ENCODE results near the gene MAB21L4.

Gene MAB21L4

DNA sequence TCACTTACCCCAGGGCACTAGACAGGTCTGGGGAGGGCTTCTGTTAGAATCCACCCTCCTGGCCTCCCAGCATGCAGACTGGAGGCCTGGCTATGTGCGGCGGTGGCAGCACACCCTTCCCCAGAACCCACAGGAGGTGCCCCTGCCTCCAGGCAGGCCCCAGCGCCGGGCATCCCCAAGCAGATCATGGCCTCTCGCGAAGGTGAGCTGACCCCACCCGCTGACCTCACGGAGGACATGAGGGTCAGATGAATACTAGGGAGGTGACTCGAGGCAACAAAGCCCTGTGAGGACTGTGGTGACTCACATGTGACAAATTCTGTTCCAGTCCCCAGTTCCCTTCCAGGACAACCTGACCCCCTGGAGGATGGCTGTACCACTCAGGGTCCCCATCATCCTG, 1.9 kb downstream of the MAB21L4 start:
- no peak for DNase-seq (ENCODE audit: extremely low read depth, insufficient read length)
- Histone ChIP-seq H3K27me3 (replicated peaks; ENCODE audit: control insufficient read depth, insufficient read depth, low read length) (no peaks in the 10 kb centered on the region; the same call in 1 of the 2 replicates), H3K36me3 (ENCODE audit: control insufficient read depth, insufficient read depth, low read length) (no peaks in the 10 kb centered on the region), H3K4me3 (replicated peaks; ENCODE audit: low read depth, low read length) (no peak overlapping the region)
- TF ChIP-seq, protein P1, sequence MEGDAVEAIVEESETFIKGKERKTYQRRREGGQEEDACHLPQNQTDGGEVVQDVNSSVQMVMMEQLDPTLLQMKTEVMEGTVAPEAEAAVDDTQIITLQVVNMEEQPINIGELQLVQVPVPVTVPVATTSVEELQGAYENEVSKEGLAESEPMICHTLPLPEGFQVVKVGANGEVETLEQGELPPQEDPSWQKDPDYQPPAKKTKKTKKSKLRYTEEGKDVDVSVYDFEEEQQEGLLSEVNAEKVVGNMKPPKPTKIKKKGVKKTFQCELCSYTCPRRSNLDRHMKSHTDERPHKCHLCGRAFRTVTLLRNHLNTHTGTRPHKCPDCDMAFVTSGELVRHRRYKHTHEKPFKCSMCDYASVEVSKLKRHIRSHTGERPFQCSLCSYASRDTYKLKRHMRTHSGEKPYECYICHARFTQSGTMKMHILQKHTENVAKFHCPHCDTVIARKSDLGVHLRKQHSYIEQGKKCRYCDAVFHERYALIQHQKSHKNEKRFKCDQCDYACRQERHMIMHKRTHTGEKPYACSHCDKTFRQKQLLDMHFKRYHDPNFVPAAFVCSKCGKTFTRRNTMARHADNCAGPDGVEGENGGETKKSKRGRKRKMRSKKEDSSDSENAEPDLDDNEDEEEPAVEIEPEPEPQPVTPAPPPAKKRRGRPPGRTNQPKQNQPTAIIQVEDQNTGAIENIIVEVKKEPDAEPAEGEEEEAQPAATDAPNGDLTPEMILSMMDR (IDR thresholded peaks at IDR 0.05; ENCODE audit: insufficient read depth, low read length, poor library complexity, severe bottlenecking), result no peak

DNA sequence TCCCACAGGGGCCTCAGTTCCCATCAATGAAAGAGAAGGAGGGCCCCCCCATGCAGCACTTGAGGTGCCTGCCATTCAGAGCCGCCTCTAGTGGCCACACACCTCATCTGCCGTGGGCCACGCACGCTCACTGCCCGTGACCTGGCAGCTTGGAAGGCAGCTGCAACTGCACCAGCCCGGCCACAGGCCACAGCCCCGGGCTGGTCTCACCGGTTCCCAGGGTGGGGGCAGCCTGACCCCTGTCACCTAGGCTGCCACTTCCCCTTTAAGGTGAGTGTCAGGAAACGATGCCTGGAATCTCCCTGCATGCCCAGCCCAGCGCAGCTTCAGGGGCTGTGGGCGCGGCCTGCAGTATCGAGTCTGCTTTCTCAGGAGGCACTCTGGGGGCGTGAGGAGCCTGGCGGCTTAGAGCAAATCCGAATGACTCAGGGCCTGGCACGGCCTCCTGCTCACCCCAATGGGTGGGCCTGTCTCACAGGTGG, 2.6 kb downstream of the MAB21L4 start:
- Histone ChIP-seq H3K36me3 (ENCODE audit: control insufficient read depth, insufficient read depth, low read length) (no peaks in the 10 kb centered on the region), H3K27me3 (replicated peaks; ENCODE audit: control insufficient read depth, insufficient read depth, low read length) (no peaks in the 10 kb centered on the region; the same call in 1 of the 2 replicates), H3K4me3 (replicated peaks; ENCODE audit: low read depth, low read length) (no peak overlapping the region)
- TF ChIP-seq, protein P1 (IDR thresholded peaks at IDR 0.05; ENCODE audit: insufficient read depth, low read length, poor library complexity, severe bottlenecking), result peak; percentile 17
- peak; percentile 34 for DNase-seq (ENCODE audit: extremely low read depth, insufficient read length)

DNA sequence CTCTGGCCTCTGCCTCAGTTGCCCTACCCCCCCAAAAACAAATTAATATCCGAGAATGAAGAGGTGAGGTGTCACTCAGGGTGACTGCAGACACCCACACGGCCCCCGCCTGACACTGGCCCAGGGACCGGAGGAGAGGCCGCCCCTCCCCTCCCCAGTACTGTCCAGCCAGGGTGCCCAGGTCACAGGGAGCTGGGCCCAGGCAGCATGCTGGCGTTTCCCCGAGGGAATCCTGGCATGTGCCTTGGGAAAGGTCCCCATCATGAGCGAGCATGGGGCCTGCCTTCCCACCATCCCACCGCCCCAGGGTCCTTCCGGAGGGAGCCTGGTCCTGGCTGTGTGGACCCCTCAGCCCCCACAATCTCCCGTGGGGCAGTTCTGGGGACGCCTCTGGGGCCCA, 3.0 kb downstream of the MAB21L4 start:
- TF ChIP-seq, protein P1 (IDR thresholded peaks at IDR 0.05; ENCODE audit: insufficient read depth, low read length, poor library complexity, severe bottlenecking), result no peak

DNA sequence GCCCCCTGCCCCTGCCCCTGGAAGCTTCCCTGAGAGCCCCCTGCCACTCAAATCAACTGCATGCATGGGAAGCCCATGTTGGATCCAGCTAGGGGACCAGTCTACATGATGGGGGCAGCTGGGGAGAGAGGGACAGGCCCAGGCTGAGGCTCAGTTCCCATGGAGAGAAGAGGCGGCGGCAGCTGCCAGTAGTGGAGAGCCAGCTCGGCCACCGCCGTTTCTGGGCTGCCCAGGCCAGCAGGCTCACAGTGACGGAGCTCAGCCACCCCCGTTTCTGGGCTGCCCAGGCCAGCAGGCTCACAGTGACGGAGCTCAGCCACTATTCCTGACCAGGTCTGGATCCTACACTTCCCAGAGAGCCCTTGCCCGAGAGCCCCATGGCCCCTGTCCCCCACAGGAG, 3.6 kb downstream of the MAB21L4 start:
- Histone ChIP-seq H3K4me3 (replicated peaks; ENCODE audit: low read depth, low read length) (no peak overlapping the region), H3K27me3 (replicated peaks; ENCODE audit: control insufficient read depth, insufficient read depth, low read length) (no peaks in the 10 kb centered on the region; the same call in 1 of the 2 replicates), H3K36me3 (ENCODE audit: control insufficient read depth, insufficient read depth, low read length) (no peaks in the 10 kb centered on the region)
- TF ChIP-seq, protein P1 (IDR thresholded peaks at IDR 0.05; ENCODE audit: insufficient read depth, low read length, poor library complexity, severe bottlenecking), result no peak
- no peak for DNase-seq (ENCODE audit: extremely low read depth, insufficient read length)

More for the DNA sequence above, 3.0 kb downstream of the MAB21L4 start:
- Histone ChIP-seq H3K27me3 (replicated peaks; ENCODE audit: control insufficient read depth, insufficient read depth, low read length) (no peaks in the 10 kb centered on the region; the same call in 1 of the 2 replicates), H3K4me3 (replicated peaks; ENCODE audit: low read depth, low read length) (no peak overlapping the region), H3K36me3 (ENCODE audit: control insufficient read depth, insufficient read depth, low read length) (no peaks in the 10 kb centered on the region)
- DNase-seq (ENCODE audit: extremely low read depth, insufficient read length), result no peak

DNA sequence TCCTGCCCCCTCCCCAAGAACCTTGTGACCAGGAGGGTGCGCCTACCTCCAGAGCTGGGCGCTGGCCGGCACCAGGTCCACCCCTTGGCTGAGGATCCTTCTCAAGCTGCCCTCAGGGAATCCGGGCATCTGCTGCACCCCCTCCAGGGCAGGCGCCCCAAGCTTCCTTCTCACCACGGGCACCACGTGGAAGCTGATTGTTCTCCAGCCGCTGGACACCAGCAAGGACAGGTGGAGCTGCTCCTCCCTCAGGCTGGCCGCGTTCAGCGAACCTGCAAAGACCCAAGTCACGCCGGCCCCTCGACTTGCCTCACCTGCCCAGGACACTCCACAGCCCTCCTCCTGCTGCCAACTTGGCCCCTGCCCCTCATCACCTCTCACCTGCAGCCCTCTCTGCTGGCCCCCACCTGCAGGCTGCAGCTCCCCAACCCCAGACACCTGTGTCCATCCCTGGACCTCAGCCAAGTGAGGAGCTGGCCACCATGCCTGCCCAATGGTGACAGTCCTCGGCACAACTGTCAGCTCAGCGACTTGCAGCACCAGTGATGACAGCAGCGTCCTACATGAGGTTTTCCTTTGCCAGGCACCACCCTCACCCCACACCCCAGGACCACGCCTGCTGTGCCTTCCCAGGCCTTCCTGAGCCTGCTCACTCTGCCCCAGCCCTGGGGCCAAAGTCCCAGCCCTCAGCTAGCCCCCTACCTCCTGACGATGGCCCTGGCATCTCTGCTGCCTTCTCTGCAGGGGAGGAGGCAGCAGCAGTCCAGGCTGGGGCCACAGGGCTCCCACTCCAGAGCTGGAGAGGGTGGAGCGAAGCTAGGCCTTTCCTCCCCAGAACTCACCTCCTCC, 4.2 kb downstream of the MAB21L4 start:
- Histone ChIP-seq H3K4me3 (replicated peaks; ENCODE audit: low read depth, low read length) (no peak overlapping the region), H3K36me3 (ENCODE audit: control insufficient read depth, insufficient read depth, low read length) (no peaks in the 10 kb centered on the region), H3K27me3 (replicated peaks; ENCODE audit: control insufficient read depth, insufficient read depth, low read length) (no peaks in the 10 kb centered on the region; the same call in 1 of the 2 replicates)
- no peak for DNase-seq (ENCODE audit: extremely low read depth, insufficient read length)
- TF ChIP-seq, protein P1 (IDR thresholded peaks at IDR 0.05; ENCODE audit: insufficient read depth, low read length, poor library complexity, severe bottlenecking), result no peak

All from GM06990 (cell line).